Activated CD4-positive, alpha-beta memory T cell treated with anti-CD3 and anti-CD28 coated beads for 36 hours (primary cell): ENCODE data around the gene WDR37. TPM values are rescaled to one million over a fixed set of nuclear protein-coding genes. Genes with fewer than 3 reads are reported as not detected.
"Not testable (repeated sequence)": the region's sequence is repeated elsewhere in the genome, so short reads cannot be mapped to it uniquely, and the experiment has no call there.

Source experiments
- CTCF ChIA-PET: fragments of 350-600 bp; sonication (Branson Sonifier 250); formaldehyde crosslinking; loops from one replicate; lab custom pipeline; 2021; ENCODE audit warnings: antibody characterized with exemption, inconsistent platforms; lab: Charles Lee
- POLR2A ChIA-PET: fragments of 350-600 bp; sonication (Branson Sonifier 250); formaldehyde crosslinking; loops from one replicate; lab custom pipeline; 2021; ENCODE audit warnings: antibody characterized with exemption; lab: Charles Lee
- DNase-seq: peaks from one replicate; pipeline ENCODE4 v3.0.0-alpha.2; 2020
- H3K27ac Mint-ChIP-seq: one replicate; pipeline ENCODE4 v1.8.0; 2021; ENCODE audit warnings: mixed read lengths
- H3K27me3 Mint-ChIP-seq: one replicate; pipeline ENCODE4 v1.8.0; 2021; ENCODE audit warnings: mixed read lengths
- H3K36me3 Mint-ChIP-seq: one replicate; pipeline ENCODE4 v1.8.0; 2021; ENCODE audit warnings: mixed read lengths
- H3K4me1 Mint-ChIP-seq: one replicate; pipeline ENCODE4 v1.8.0; 2021; ENCODE audit warnings: low read depth, mixed read lengths
- H3K4me3 Mint-ChIP-seq: one replicate; pipeline ENCODE4 v1.8.0; 2021; ENCODE audit warnings: mild to moderate bottlenecking, mixed read lengths
- H3K9me3 Mint-ChIP-seq: one replicate; pipeline ENCODE4 v1.8.0; 2021; ENCODE audit warnings: mixed read lengths
- intact Hi-C: fragments of 100-400 bp; cut with micrococcal nuclease; formaldehyde crosslinking; loops from one replicate; pipeline ENCODE4 v1.15.1; 2023
- total RNA-seq, 2 experiments: library from RNA; stranded (reverse); gene quantifications; one replicate each; pipeline ENCODE4 v1.2.3, GENCODE V29; 2021

The WDR37 gene
- total RNA-seq, 2 experiments from 2014 or later: 18.1 to 19.4 TPM

DNA sequence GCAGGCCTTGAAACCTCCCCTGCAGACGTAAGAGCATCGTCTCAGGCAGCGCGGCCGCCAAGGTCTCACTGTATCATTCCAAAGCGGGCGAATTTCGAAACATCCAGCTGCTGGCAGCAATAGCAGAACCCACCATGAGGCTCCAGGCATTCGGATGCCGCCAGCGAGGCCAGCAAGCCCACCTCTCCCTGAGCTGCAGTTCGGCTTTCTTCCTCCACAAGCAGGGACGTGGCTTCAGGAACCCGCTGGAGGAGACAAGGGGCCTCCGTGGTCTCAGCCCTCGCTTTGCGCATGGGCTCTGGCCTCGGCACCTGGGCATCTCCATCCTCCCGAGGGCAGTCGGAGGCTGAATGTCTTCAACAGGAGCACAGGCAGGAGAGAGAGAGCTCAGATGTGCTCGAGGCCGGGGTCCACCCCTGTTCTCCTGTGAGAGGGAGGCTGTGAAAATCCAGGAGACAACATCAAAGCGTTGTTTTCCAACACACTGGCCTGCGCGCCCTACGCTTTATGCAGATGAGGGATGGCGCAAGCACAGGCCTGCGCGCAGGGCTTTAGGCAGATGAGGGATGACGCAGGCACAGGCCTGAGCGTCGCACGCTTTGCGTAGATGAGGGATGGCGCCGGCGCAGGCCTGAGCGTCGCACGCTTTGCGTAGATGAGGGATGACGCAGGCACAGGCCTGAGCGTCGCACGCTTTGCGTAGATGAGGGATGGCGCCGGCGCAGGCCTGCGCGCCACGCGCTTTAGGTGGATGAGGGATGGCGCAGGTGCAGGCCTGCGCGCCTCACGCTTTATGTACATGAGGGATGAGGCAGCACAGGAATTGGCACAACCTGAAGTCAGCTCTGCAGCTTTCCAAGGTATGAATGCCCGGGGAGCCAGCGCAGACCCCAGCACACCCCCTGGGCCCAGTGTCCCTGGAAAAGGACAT is 103.2 kb downstream of the WDR37 start:
- no peak overlapping the region for H3K27ac Mint-ChIP-seq
- H3K4me3 Mint-ChIP-seq: no peak overlapping the region
- no peaks in the 10 kb centered on the region for H3K4me1 Mint-ChIP-seq
- H3K27me3 Mint-ChIP-seq: peaks cover 2% of the 10 kb centered on the region
- intact Hi-C loops: no loop called here
- DNase-seq: no peak
- ChIA-PET CTCF (interaction anchor here (0.6 kb wide), 1 partner anchor 1573 kb away, joined by 5 read pairs; no protein-coding TSS in a partner anchor), POLR2A (no interaction called here)
- H3K36me3 Mint-ChIP-seq: no peaks in the 10 kb centered on the region
- no peaks in the 10 kb centered on the region for H3K9me3 Mint-ChIP-seq

GRCh38 chr10:1160561-1161314 is 104.6 kb downstream of the WDR37 start:
- Mint-ChIP-seq H3K27me3 (peaks cover 4% of the 10 kb centered on the region), H3K36me3 (no peaks in the 10 kb centered on the region), H3K4me3 (no peak overlapping the region), H3K9me3 (no peaks in the 10 kb centered on the region), H3K4me1 (no peaks in the 10 kb centered on the region), H3K27ac (no peak overlapping the region)
- ChIA-PET POLR2A (no interaction called here), CTCF (interaction anchor here (0.6 kb wide), 1 partner anchor 1572 kb away, joined by 5 read pairs; no protein-coding TSS in a partner anchor)
- DNase-seq: no peak
- intact Hi-C loops: no loop called here

DNA sequence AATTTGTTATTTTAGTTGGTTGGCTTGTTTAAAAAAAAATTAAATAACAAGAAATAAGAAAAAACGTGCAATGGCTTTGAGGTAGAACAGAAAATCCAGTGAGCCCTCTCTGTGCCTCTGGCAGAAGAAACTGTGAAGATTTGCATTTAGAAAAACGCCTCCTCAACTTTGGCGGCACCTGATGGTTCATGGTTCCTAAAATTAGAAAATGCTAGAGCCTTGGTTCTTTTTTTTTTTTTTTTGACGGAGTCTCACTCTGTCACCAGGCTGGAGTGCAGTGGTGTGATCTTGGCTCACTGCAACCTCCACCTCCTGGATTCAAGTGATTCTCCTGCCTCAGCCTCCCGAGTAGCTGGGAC is 105.1 kb downstream of the WDR37 start:
- DNase-seq, H3K4me1 Mint-ChIP-seq, CTCF ChIA-PET, H3K27me3 Mint-ChIP-seq, H3K27ac Mint-ChIP-seq, H3K4me3 Mint-ChIP-seq, H3K9me3 Mint-ChIP-seq, H3K36me3 Mint-ChIP-seq, intact Hi-C loops, POLR2A ChIA-PET: not testable (repeated sequence)

DNA sequence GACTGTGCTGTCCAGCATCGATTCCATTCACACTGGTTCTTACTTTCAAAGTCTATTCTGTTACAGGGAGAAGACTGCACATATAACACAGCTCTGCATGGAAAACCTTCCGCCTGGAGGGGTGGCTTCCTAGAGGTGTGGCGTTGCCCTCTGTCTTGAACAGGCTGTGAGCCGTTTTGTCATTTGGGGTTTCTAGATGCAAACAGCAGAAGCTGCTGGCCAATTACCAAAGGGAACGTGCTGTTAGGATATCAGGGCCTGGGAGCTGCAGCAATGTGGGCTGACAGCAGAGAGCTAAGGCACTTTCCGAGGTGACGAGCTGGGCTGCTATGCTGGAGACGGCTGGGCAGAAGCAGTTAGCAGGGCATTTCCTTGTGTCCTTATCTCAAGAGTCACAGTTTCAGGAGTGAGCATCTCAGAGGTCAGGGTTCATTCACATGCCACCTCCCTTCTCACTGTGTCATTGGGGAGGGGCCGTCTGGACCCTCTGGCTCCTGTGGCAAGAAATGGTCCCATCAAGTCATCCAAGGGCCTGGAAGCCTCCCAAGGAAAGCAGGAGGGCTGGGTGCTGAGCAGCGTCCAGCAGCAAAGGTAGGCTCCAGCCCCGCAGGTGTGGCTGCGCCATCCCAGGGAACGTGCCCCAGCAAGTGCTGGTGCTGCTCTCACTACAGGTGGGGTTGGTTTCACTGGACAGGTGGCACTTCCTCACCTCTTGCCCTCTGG is 106.5 kb downstream of the WDR37 start:
- Mint-ChIP-seq H3K27ac (no peak overlapping the region), H3K9me3 (no peaks in the 10 kb centered on the region), H3K27me3 (peaks cover 6% of the 10 kb centered on the region), H3K4me1 (no peaks in the 10 kb centered on the region), H3K36me3 (no peaks in the 10 kb centered on the region), H3K4me3 (no peak overlapping the region)
- no peak for DNase-seq
- intact Hi-C loops: no loop called here
- ChIA-PET CTCF (no interaction called here), POLR2A (no interaction called here)

DNA sequence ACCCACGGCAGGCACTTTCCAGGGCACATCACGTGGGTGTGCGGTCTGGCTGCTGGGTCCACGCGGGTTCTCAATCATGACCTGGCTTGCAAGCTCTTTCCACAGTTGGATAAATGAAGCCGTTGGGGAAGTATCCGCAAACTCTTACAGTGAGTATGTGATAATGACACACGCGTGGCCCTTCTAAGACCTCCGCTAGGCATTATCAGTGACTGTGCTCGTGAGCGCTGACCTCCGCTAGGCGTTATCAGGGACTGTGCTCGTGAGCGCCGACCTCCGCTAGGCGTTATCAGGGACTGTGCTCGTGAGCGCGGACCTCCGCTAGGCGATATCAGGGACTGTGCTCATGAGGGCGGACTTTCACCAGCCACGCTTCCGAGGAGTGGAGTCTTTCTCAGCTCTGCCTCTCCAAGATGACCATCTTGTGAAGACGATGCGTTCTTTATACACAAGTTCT is 107.0 kb downstream of the WDR37 start:
- Mint-ChIP-seq H3K4me1 (no peaks in the 10 kb centered on the region), H3K36me3 (no peaks in the 10 kb centered on the region), H3K27me3 (peaks cover 6% of the 10 kb centered on the region), H3K9me3 (no peaks in the 10 kb centered on the region), H3K27ac (no peak overlapping the region), H3K4me3 (no peak overlapping the region)
- DNase-seq: no peak
- ChIA-PET POLR2A (no interaction called here), CTCF (no interaction called here)
- intact Hi-C loops: no loop called here

GRCh38 chr10:1163831-1164230 is 107.6 kb downstream of the WDR37 start:
- POLR2A ChIA-PET: no interaction called here
- no peaks in the 10 kb centered on the region for H3K4me1 Mint-ChIP-seq
- intact Hi-C loops: no loop called here
- H3K27me3 Mint-ChIP-seq: peaks cover 6% of the 10 kb centered on the region
- H3K9me3 Mint-ChIP-seq: no peaks in the 10 kb centered on the region
- CTCF ChIA-PET: no interaction called here
- H3K27ac Mint-ChIP-seq: no peak overlapping the region
- no peak overlapping the region for H3K4me3 Mint-ChIP-seq
- no peaks in the 10 kb centered on the region for H3K36me3 Mint-ChIP-seq
- DNase-seq: no peak

- CTCF ChIA-PET: no interaction called here
- intact Hi-C loops: no loop called here
- H3K36me3 Mint-ChIP-seq: no peaks in the 10 kb centered on the region
- H3K27ac Mint-ChIP-seq: no peak overlapping the region
- POLR2A ChIA-PET: no interaction called here
- peaks cover 6% of the 10 kb centered on the region for H3K27me3 Mint-ChIP-seq
- no peaks in the 10 kb centered on the region for H3K9me3 Mint-ChIP-seq
- no peaks in the 10 kb centered on the region for H3K4me1 Mint-ChIP-seq
- no peak overlapping the region for H3K4me3 Mint-ChIP-seq
- DNase-seq: no peak
Measured at GRCh38 chr10:1166101-1166827, 110.1 kb downstream of the WDR37 start.

- CTCF ChIA-PET: no interaction called here
- Mint-ChIP-seq H3K4me3 (no peak overlapping the region), H3K4me1 (no peaks in the 10 kb centered on the region), H3K36me3 (no peaks in the 10 kb centered on the region), H3K9me3 (no peaks in the 10 kb centered on the region), H3K27me3 (peaks cover 6% of the 10 kb centered on the region), H3K27ac (no peak overlapping the region)
- intact Hi-C loops: no loop called here
- DNase-seq: no peak
- POLR2A ChIA-PET: no interaction called here
Measured at GRCh38 chr10:1166828-1167275, 110.7 kb downstream of the WDR37 start.

GRCh38 chr10:1168763-1169162 is 112.6 kb downstream of the WDR37 start:
- Mint-ChIP-seq H3K36me3 (no peaks in the 10 kb centered on the region), H3K4me3 (no peak overlapping the region), H3K27me3 (peaks cover 5% of the 10 kb centered on the region), H3K27ac (no peak overlapping the region), H3K4me1 (no peaks in the 10 kb centered on the region), H3K9me3 (no peaks in the 10 kb centered on the region)
- ChIA-PET POLR2A (no interaction called here), CTCF (no interaction called here)
- intact Hi-C loops: no loop called here
- DNase-seq: no peak

DNA sequence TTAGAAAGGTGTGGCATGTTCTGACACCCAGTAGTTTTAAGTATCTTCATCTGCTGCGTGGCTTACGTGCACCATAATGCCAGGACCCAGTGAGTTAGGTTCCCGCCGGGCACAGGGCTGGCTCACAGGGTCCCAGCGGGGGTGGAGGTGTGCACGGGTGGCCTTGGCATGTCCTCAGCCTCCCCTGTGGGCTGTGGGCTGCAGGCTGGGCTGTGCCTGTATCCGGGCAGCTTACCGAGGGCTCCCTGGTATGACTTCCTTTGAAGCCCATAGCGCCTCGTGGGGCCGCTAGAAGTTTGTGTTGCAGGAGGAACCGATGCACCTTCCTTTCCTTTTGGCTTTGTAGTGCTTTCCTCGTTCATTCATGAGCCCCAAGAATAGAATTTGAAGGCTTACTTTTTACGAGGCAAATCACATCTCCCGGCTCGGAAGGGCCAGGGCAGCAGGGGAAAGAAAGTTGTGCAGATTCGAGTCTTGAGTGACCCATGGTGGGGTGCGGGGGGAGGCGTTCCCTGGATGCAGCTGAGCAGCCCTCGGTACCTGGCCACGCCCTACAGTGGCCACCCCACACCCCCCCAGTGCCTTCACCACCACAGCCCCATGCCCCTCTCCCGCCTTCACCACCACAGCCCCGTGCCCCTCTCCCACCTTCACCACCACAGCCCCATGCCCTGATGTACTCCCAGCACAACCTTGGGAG is 113.2 kb downstream of the WDR37 start:
- DNase-seq: no peak
- no peaks in the 10 kb centered on the region for H3K9me3 Mint-ChIP-seq
- intact Hi-C loops: no loop called here
- peaks cover 5% of the 10 kb centered on the region for H3K27me3 Mint-ChIP-seq
- H3K27ac Mint-ChIP-seq: no peak overlapping the region
- H3K4me1 Mint-ChIP-seq: no peaks in the 10 kb centered on the region
- ChIA-PET CTCF (no interaction called here), POLR2A (no interaction called here)
- no peaks in the 10 kb centered on the region for H3K36me3 Mint-ChIP-seq
- no peak overlapping the region for H3K4me3 Mint-ChIP-seq
